OCI-LY1 (cell line): ENCODE data around the gene MTUS2.

Experiments used
- H2AFZ ChIP-seq: fragments of 200-600 bp; sonication (generic), shearing (Covaris generic); 2 replicates; pipeline ENCODE4 v1.6.0; 2014; ENCODE audit warnings: antibody characterized with exemption, mild to moderate bottlenecking, low read length
- H3F3A ChIP-seq: fragments of 200-600 bp; sonication (generic), shearing (Covaris generic); 2 replicates; pipeline ENCODE4 v1.6.0; 2014; ENCODE audit warnings: mild to moderate bottlenecking, antibody characterized with exemption, low read length, moderate library complexity; ENCODE audit not compliant: insufficient read depth
- H3K27ac ChIP-seq: fragments of 200-600 bp; sonication (generic); 2 replicates; pipeline ENCODE4 v1.5.1; 2014; ENCODE audit warnings: low read length, mixed run types, mild to moderate bottlenecking, low read depth; ENCODE audit not compliant: poor library complexity, severe bottlenecking
- H3K27me3 ChIP-seq: fragments of 200-600 bp; sonication (generic); 2 replicates; pipeline ENCODE4 v1.6.0; 2014; ENCODE audit warnings: antibody characterized with exemption, mild to moderate bottlenecking, low read length, moderate library complexity; ENCODE audit not compliant: insufficient read depth
- H3K36me3 ChIP-seq: fragments of 200-600 bp; sonication (generic); 2 replicates; pipeline ENCODE4 v1.6.1; 2014; ENCODE audit warnings: mild to moderate bottlenecking, antibody characterized with exemption, low read length, moderate library complexity, mixed read lengths; ENCODE audit not compliant: insufficient read depth
- H3K4me1 ChIP-seq: fragments of 200-600 bp; sonication (generic); 2 replicates; pipeline ENCODE4 v1.5.1; 2014; ENCODE audit warnings: mild to moderate bottlenecking, low read length, moderate library complexity; ENCODE audit not compliant: insufficient read depth, severe bottlenecking
- H3K4me2 ChIP-seq: fragments of 200-600 bp; sonication (generic), shearing (Covaris generic); 2 replicates; pipeline ENCODE4 v1.6.1; 2014; ENCODE audit warnings: low read length
- H3K4me3 ChIP-seq: fragments of 200-600 bp; sonication (generic); 2 replicates; pipeline ENCODE4 v1.5.1; 2014; ENCODE audit warnings: low read length, low read depth, mild to moderate bottlenecking, mixed read lengths; ENCODE audit not compliant: poor library complexity, severe bottlenecking
- H3K79me2 ChIP-seq: fragments of 200-600 bp; shearing (Covaris generic); 2 replicates; pipeline ENCODE4 v1.6.1; 2016; ENCODE audit warnings: mixed run types, low read length, mixed read lengths; ENCODE audit not compliant: insufficient read depth
- H3K9ac ChIP-seq: fragments of 200-600 bp; sonication (generic), shearing (Covaris generic); 2 replicates; pipeline ENCODE4 v1.6.1; 2014; ENCODE audit warnings: mild to moderate bottlenecking, low read length, mixed read lengths
- H3K9me2 ChIP-seq: fragments of 200-600 bp; sonication (generic), shearing (Covaris generic); 2 replicates; pipeline ENCODE4 v1.6.1; 2014; ENCODE audit warnings: low read depth, mild to moderate bottlenecking, low read length, mixed read lengths
- H3K9me3 ChIP-seq: fragments of 200-600 bp; shearing (Covaris generic); 2 replicates; pipeline ENCODE4 v1.6.1; 2014; ENCODE audit warnings: low read length, mixed read lengths
- H4K20me1 ChIP-seq: fragments of 200-600 bp; sonication (generic), shearing (Covaris generic); 2 replicates; pipeline ENCODE4 v1.6.0; 2016; ENCODE audit warnings: mild to moderate bottlenecking, low read length; ENCODE audit not compliant: insufficient read depth
- CTCF ChIP-seq: fragments of 200-600 bp; sonication (generic), shearing (Covaris generic); IDR thresholded peaks from 2 replicates; pipeline ENCODE4 v1.5.1; 2017; ENCODE audit warnings: mild to moderate bottlenecking, antibody characterized with exemption, low read length, moderate library complexity, mixed read lengths
- EZH2 ChIP-seq: fragments of 200-600 bp; sonication (generic), shearing (Covaris generic); IDR thresholded peaks from 2 replicates; pipeline ENCODE4 v1.8.0; 2017; ENCODE audit warnings: borderline replicate concordance, mixed run types, mild to moderate bottlenecking, antibody characterized with exemption, low read length, moderate library complexity, mixed read lengths

Gene MTUS2

GRCh38 chr13:29109987-29110386 lies 289.8 kb downstream of the MTUS2 start:
- TF ChIP-seq EZH2 = no peak
- TF ChIP-seq CTCF = no peak
- H4K20me1 ChIP-seq = no peaks in the 10 kb centered on the region
- no peaks in the 10 kb centered on the region for H3K4me1 ChIP-seq
- no peaks in the 10 kb centered on the region for H3K36me3 ChIP-seq
- H3K27ac ChIP-seq = no peak overlapping the region
- no peak overlapping the region for H3K4me3 ChIP-seq
- no peak overlapping the region for H2AFZ ChIP-seq
- no peaks in the 10 kb centered on the region for H3K79me2 ChIP-seq
- no peak overlapping the region for H3K4me2 ChIP-seq
- H3F3A ChIP-seq = no peaks in the 10 kb centered on the region
- H3K9me3 ChIP-seq = no peaks in the 10 kb centered on the region
- H3K27me3 ChIP-seq = no peaks in the 10 kb centered on the region
- no peaks in the 10 kb centered on the region for H3K9me2 ChIP-seq
- no peak overlapping the region for H3K9ac ChIP-seq

GRCh38 chr13:29111446-29111845 lies 291.3 kb downstream of the MTUS2 start:
- H3K27ac ChIP-seq = no peak overlapping the region
- no peaks in the 10 kb centered on the region for H3K27me3 ChIP-seq
- no peaks in the 10 kb centered on the region for H3K36me3 ChIP-seq
- no peaks in the 10 kb centered on the region for H3K9me3 ChIP-seq
- no peak for TF ChIP-seq EZH2
- TF ChIP-seq CTCF = no peak
- H3K9ac ChIP-seq = no peak overlapping the region
- no peaks in the 10 kb centered on the region for H3K79me2 ChIP-seq
- no peaks in the 10 kb centered on the region for H4K20me1 ChIP-seq
- H3F3A ChIP-seq = no peaks in the 10 kb centered on the region
- H3K4me2 ChIP-seq = no peak overlapping the region
- H2AFZ ChIP-seq = no peak overlapping the region
- H3K4me3 ChIP-seq = no peak overlapping the region
- no peaks in the 10 kb centered on the region for H3K9me2 ChIP-seq
- H3K4me1 ChIP-seq = no peaks in the 10 kb centered on the region

- Histone ChIP-seq H3K9me2 (no peaks in the 10 kb centered on the region), H3K9ac (no peak overlapping the region), H3K36me3 (no peaks in the 10 kb centered on the region), H3K9me3 (no peaks in the 10 kb centered on the region), H3K79me2 (no peaks in the 10 kb centered on the region), H3F3A (no peaks in the 10 kb centered on the region), H3K27me3 (no peaks in the 10 kb centered on the region), H3K27ac (no peak overlapping the region), H3K4me2 (no peak overlapping the region), H3K4me3 (no peak overlapping the region), H4K20me1 (no peaks in the 10 kb centered on the region), H2AFZ (no peak overlapping the region), H3K4me1 (no peaks in the 10 kb centered on the region)
- TF ChIP-seq CTCF = no peak
- TF ChIP-seq EZH2 = no peak
Observed at GRCh38 chr13:29115842-29116241, 295.7 kb downstream of the MTUS2 start.
